HEK293 (cell line): ENCODE data around the gene ERICH6B.

Source experiments
- CTCF ChIA-PET: fragments of 350-600 bp; formaldehyde crosslinking; extraction: SDS; loops from one replicate; lab custom pipeline; 2021; ENCODE audit warnings: antibody characterized with exemption; lab: Yijun Ruan, JAX
- POLR2A ChIA-PET: fragments of 300-600 bp; formaldehyde crosslinking; extraction: SDS; loops from one replicate; lab custom pipeline; 2020; ENCODE audit warnings: antibody characterized with exemption, inconsistent platforms; lab: Yijun Ruan, JAX
- H3K27ac ChIP-seq: fragments of 200-500 bp; sonication (Bioruptor generic); 2 replicates; pipeline ENCODE4 v1.5.1; 2014; ENCODE audit warnings: low read depth, low read length, control low read depth, inconsistent platforms; ENCODE audit errors: extremely low read depth
- H3K36me3 ChIP-seq, 2 experiments: fragments of 200-500 bp in 1 of 2; sonication (Bioruptor generic) in 1 of 2; 1 replicate in 1 of 2; 2 replicates in 1 of 2; pipeline ENCODE4 v1.5.1; 2014 to 2017; ENCODE audit warnings: inconsistent platforms in 2 of 2, low read length in 2 of 2; ENCODE audit not compliant: control insufficient read depth in 2 of 2, insufficient read depth in 1 of 2
- H3K4me1 ChIP-seq: fragments of 200-500 bp; sonication (Bioruptor generic); 2 replicates; pipeline ENCODE4 v1.5.1; 2014; ENCODE audit warnings: mild to moderate bottlenecking, low read length, inconsistent platforms; ENCODE audit not compliant: control insufficient read depth, insufficient read depth
- H3K4me3 ChIP-seq: 2 replicates; pipeline ENCODE4 v1.5.1; 2011; ENCODE audit warnings: low read depth, mild to moderate bottlenecking, control low read depth, low read length, moderate library complexity
- H3K9me3 ChIP-seq: fragments of 200-500 bp; sonication (Bioruptor generic); 2 replicates; pipeline ENCODE4 v1.5.1; 2014; ENCODE audit warnings: low read depth, low read length, inconsistent platforms; ENCODE audit not compliant: control insufficient read depth, insufficient read depth
- AEBP2 ChIP-seq: fragments of 450-650 bp; formaldehyde crosslinking; IDR thresholded peaks from 2 replicates; pipeline ENCODE4 v1.5.1; 2016; ENCODE audit warnings: missing biosample characterization, missing genetic modification characterization, borderline replicate concordance
- GLIS1 ChIP-seq: fragments of 450-650 bp; formaldehyde crosslinking; IDR thresholded peaks from 2 replicates; pipeline ENCODE4 v1.5.1; 2016; ENCODE audit warnings: missing biosample characterization, missing genetic modification characterization
- PBX3 ChIP-seq: sonication (generic); formaldehyde crosslinking; IDR thresholded peaks from 2 replicates; pipeline ENCODE4 v1.8.1; 2022; ENCODE audit warnings: mild to moderate bottlenecking, moderate library complexity, missing genetic modification reagents
- SCRT2 ChIP-seq: fragments of 450-650 bp; formaldehyde crosslinking; IDR thresholded peaks from 2 replicates; pipeline ENCODE4 v1.5.1; 2016; ENCODE audit warnings: missing biosample characterization, missing genetic modification characterization
- ZFP41 ChIP-seq: fragments of 450-650 bp; formaldehyde crosslinking; IDR thresholded peaks from 2 replicates; pipeline ENCODE4 v1.5.1; 2016; ENCODE audit warnings: missing biosample characterization, missing genetic modification characterization, borderline replicate concordance
- ZNF16 ChIP-seq: fragments of 450-650 bp; formaldehyde crosslinking; IDR thresholded peaks from 2 replicates; pipeline ENCODE4 v1.5.1; 2016; ENCODE audit warnings: low read depth, missing biosample characterization, missing genetic modification characterization
- ZNF175 ChIP-seq: fragments of 450-650 bp; formaldehyde crosslinking; IDR thresholded peaks from 2 replicates; pipeline ENCODE4 v1.5.1; 2016; ENCODE audit warnings: missing biosample characterization, missing genetic modification characterization
- ZNF280C ChIP-seq: fragments of 450-650 bp; formaldehyde crosslinking; IDR thresholded peaks from 2 replicates; pipeline ENCODE4 v1.5.1; 2016; ENCODE audit warnings: missing biosample characterization, missing genetic modification characterization
- ZNF37A ChIP-seq: fragments of 450-650 bp; IDR thresholded peaks from 2 replicates; pipeline ENCODE4 v1.5.1; 2018; ENCODE audit warnings: missing biosample characterization, missing genetic modification characterization
- ZNF404 ChIP-seq: fragments of 450-650 bp; formaldehyde crosslinking; IDR thresholded peaks from 2 replicates; pipeline ENCODE4 v1.5.1; 2017; ENCODE audit warnings: missing biosample characterization, missing genetic modification characterization
- ZNF488 ChIP-seq: fragments of 450-650 bp; formaldehyde crosslinking; IDR thresholded peaks from 2 replicates; pipeline ENCODE4 v1.5.1; 2016; ENCODE audit warnings: missing biosample characterization, missing genetic modification characterization
- ZNF513 ChIP-seq: fragments of 450-650 bp; IDR thresholded peaks from 2 replicates; pipeline ENCODE4 v1.5.1; 2018; ENCODE audit warnings: missing biosample characterization, missing genetic modification characterization
- ZNF549 ChIP-seq: fragments of 450-650 bp; IDR thresholded peaks from 2 replicates; pipeline ENCODE4 v1.5.1; 2018; ENCODE audit warnings: missing biosample characterization, missing genetic modification characterization, mild to moderate bottlenecking, inconsistent platforms, moderate library complexity
- ZNF558 ChIP-seq: fragments of 450-650 bp; formaldehyde crosslinking; IDR thresholded peaks from 2 replicates; pipeline ENCODE4 v1.5.1; 2016; ENCODE audit warnings: missing biosample characterization, missing genetic modification characterization
- ZNF639 ChIP-seq: fragments of 450-650 bp; formaldehyde crosslinking; IDR thresholded peaks from 2 replicates; pipeline ENCODE4 v1.5.1; 2016; ENCODE audit warnings: missing biosample characterization, missing genetic modification characterization
- ZNF664 ChIP-seq: fragments of 450-650 bp; formaldehyde crosslinking; IDR thresholded peaks from 2 replicates; pipeline ENCODE4 v1.5.1; 2016; ENCODE audit warnings: missing biosample characterization, missing genetic modification characterization
- ZNF791 ChIP-seq: fragments of 450-650 bp; formaldehyde crosslinking; IDR thresholded peaks from 2 replicates; pipeline ENCODE4 v1.5.1; 2016; ENCODE audit warnings: missing biosample characterization, missing genetic modification characterization
- ZNF843 ChIP-seq: fragments of 450-650 bp; formaldehyde crosslinking; IDR thresholded peaks from 2 replicates; pipeline ENCODE4 v1.5.1; 2016; ENCODE audit warnings: missing biosample characterization, missing genetic modification characterization

ERICH6B gene

GRCh38 chr13:45659536-45659935 lies 44.0 kb upstream of the ERICH6B start:
- no peaks in the 10 kb centered on the region for H3K36me3 ChIP-seq
- ChIA-PET POLR2A (interaction anchor here (0.6 kb wide), 1 partner anchor 436 kb away, joined by 5 read pairs; no protein-coding TSS in a partner anchor), CTCF (no interaction called here)
- TF ChIP-seq PBX3 (CRISPR knock-in tag) (no peak), ZNF488 (no peak), ZNF549 (tag by site-specific recombination) (no peak), AEBP2 (no peak), ZNF558 (tag by site-specific recombination) (no peak), ZNF175 (tag by site-specific recombination) (no peak), GLIS1 (tag by site-specific recombination) (no peak), ZFP41 (tag by site-specific recombination) (no peak), ZNF16 (no peak), ZNF791 (no peak)
- H3K27ac ChIP-seq: no peak overlapping the region
- no peaks in the 10 kb centered on the region for H3K4me1 ChIP-seq
- H3K4me3 ChIP-seq: no peak overlapping the region
- no peaks in the 10 kb centered on the region for H3K9me3 ChIP-seq

- Histone ChIP-seq H3K4me3 (no peak overlapping the region), H3K4me1 (no peaks in the 10 kb centered on the region), H3K27ac (no peak overlapping the region), H3K36me3 (no peaks in the 10 kb centered on the region), H3K9me3 (no peaks in the 10 kb centered on the region)
- POLR2A ChIA-PET: no interaction called here
- no peak for TF ChIP-seq ZNF37A (tag by site-specific recombination)
- TF ChIP-seq ZNF280C (tag by site-specific recombination): no peak
- TF ChIP-seq ZNF513 (tag by site-specific recombination): no peak
- no peak for TF ChIP-seq ZNF639
- TF ChIP-seq ZNF664 (tag by site-specific recombination): no peak
- TF ChIP-seq ZNF843 (tag by site-specific recombination): no peak
- no peak for TF ChIP-seq SCRT2 (tag by site-specific recombination)
- TF ChIP-seq ZNF404 (tag by site-specific recombination): no peak
- CTCF ChIA-PET: no interaction called here
Measured at GRCh38 chr13:45658586-45659235, 43.2 kb upstream of the ERICH6B start.
